HG02571 (cell line): ENCODE data around the gene RESF1.
"Not testable (repeated sequence)": the region's sequence is repeated elsewhere in the genome, so short reads cannot be mapped to it uniquely, and the experiment has no call there.

Source experiments
- ATAC-seq: cut with Tn5 transposase; IDR thresholded peaks from one replicate; pipeline ENCODE4 v1.9.1; 2021; ENCODE audit warnings: mild to moderate bottlenecking, moderate library complexity; ENCODE audit not compliant: unreplicated experiment

Gene RESF1

GRCh38 chr12:31959161-31959700, at the start of gene RESF1:
Gene RESF1 (plus strand): TSS chr12:31959415. CDS start chr12:31980956, 21,541 bp downstream.
- peak; percentile 89 for ATAC-seq

- ATAC-seq: no peak
Observed at GRCh38 chr12:31914927-31915326, 44.3 kb upstream of the RESF1 start.

- no peak for ATAC-seq
Observed at GRCh38 chr12:31915446-31915845, 43.8 kb upstream of the RESF1 start.

GRCh38 chr12:31922341-31923062, 36.7 kb upstream of the RESF1 start:
- no peak for ATAC-seq

GRCh38 chr12:31923063-31923412, 36.2 kb upstream of the RESF1 start:
- no peak for ATAC-seq

GRCh38 chr12:31928246-31929026, 30.8 kb upstream of the RESF1 start:
- peak; percentile 66 for ATAC-seq

GRCh38 chr12:31929027-31929526, 30.1 kb upstream of the RESF1 start:
- no peak for ATAC-seq

- no peak for ATAC-seq
Observed at GRCh38 chr12:31931796-31932715, 27.2 kb upstream of the RESF1 start.

GRCh38 chr12:31944299-31944698, 14.9 kb upstream of the RESF1 start:
- ATAC-seq: no peak

GRCh38 chr12:31947971-31948370, 11.2 kb upstream of the RESF1 start:
- ATAC-seq: no peak

GRCh38 chr12:31948697-31949359, 10.4 kb upstream of the RESF1 start:
- ATAC-seq: not testable (repeated sequence)

GRCh38 chr12:31950088-31950487, 9.1 kb upstream of the RESF1 start:
- no peak for ATAC-seq

GRCh38 chr12:31950492-31950891, 8.7 kb upstream of the RESF1 start:
- ATAC-seq: no peak

GRCh38 chr12:31951008-31951407, 8.2 kb upstream of the RESF1 start:
- ATAC-seq: no peak

GRCh38 chr12:31951939-31952338, 7.3 kb upstream of the RESF1 start:
- no peak for ATAC-seq

GRCh38 chr12:31952418-31952817, 6.8 kb upstream of the RESF1 start:
- ATAC-seq: no peak

GRCh38 chr12:31954925-31955858, 4.0 kb upstream of the RESF1 start:
- no peak for ATAC-seq

GRCh38 chr12:31958569-31959160, 550 bp upstream of the RESF1 start:
- ATAC-seq: no peak
